ENCODE data around the gene COL23A1.
A peak's percentile ranks its signal among the peaks of the same experiment; 100 is the strongest.
"Not testable (repeated sequence)": the region's sequence is repeated elsewhere in the genome, so short reads cannot be mapped to it uniquely, and the experiment has no call there.

Gene COL23A1

DNA sequence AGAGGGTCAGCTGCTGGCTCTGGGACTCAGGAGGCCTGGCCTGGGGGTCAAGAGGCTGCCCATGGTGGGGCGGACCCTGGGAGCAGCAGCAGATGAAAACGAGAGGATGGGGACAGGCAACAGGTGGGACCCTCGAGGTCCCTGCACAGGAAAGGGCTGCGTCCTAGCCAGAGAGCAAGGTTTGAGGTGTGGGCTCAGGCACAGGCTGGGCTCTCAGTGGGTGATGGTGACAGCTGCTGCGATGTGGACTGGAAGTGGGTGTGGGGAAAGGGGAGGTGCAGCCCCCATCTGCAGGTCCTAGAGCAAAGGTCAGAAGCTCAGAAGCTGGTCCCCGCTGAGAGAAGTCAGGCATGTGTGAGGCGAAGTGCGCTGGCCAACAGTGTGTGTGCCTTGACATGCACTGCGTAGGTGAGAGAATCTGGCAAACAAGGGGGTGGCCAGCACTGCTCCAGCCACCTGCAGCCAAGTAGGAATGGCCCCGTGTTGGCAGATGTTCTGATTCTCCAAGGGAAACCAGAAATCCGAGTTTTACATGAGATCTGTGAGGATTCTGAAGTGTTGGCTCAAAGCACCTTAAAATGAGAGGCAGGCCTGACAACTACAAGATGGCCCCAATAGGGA lies 85.7 kb downstream of the COL23A1 start:
- no peak for DNase-seq (ENCODE audit: low read depth)

DNA sequence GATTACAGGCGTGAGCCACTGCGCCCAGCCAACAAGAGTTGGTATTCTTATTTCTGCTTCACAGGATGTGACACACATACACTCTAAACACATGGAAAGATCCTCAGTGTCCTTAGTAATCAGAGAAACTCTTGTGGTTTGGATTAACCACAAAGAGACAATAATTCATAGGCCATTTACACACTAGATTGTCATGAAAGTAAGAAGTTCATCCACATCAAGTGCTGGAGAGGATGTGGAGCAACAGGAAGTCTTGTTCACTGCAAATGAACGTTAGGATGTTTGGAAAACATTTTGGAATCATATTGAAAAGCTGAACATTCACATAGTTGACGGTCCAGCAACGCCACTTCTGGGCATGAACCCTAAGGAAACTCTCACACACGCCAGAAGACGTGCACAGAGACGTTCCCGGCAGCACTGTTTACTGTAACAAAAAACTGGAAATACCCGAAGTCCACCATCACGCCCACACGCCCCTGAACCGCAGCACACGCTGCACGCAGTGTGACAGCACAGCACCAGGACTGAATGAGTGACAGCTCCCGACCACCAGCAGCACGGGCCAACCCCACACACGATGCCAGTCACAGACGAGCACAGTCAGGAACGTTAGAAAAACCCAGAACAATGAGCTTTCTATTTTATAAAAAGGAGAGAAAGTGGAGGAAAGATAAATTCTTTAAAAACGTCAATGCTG lies 87.6 kb downstream of the COL23A1 start:
- no peak for DNase-seq (ENCODE audit: low read depth)

DNA sequence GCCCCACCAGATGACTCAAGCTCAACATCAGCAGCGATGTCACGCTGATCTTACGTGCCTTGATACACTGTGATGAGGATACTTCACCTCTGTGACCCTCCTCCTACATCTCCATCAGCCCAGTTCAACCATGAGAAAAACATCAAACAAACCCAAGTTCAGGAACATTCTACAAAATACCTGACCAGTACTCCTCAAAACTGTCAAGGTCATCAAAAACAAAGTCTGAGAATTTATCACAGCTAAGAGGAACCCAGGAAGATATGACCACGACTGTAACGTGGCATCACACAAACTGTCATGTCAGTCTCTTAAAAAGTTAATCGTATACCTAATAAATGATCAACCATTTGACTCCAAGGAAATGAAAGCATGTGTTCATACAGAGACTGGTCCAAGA lies 90.8 kb downstream of the COL23A1 start:
- no peak for DNase-seq (ENCODE audit: low read depth)

DNA sequence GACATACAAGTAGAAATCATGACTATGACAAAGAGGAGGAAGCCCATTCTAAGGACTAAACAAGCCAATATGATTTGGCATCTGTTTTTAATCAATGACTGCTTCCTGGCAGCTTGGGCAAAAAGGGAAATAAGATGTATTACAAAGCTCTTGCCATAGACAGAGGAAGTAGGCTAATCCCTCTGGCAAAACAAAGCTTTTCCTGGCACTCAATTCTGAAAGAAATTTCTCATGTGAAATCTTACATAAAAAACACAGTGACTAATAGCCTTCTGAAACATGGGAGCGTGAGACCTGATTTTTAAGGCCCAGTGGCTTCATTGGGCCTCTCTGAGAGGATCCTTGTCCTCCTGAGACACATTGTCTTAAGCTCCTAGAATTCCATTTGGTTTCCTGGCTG lies 93.6 kb downstream of the COL23A1 start:
- DNase-seq (ENCODE audit: low read depth), result no peak

DNA sequence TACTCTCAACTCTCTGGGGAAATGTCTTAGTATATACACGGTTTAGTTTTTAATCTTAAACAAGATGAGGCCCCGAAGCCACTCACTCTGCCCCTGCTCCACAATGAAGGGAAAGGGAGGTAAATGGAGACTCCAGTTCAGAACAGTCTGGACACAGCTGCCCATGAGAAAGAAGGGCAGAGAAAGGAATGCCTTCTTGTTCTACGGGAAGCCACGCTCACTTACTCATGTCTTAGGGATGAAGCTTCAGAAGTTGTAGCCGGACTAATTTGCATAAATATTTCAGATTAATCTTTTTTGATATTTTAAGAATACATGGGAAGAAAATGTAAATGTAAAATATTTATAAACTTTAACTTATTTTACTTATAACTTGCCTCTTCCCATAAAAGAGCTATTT lies 94.0 kb downstream of the COL23A1 start:
- no peak for DNase-seq (ENCODE audit: low read depth)

DNA sequence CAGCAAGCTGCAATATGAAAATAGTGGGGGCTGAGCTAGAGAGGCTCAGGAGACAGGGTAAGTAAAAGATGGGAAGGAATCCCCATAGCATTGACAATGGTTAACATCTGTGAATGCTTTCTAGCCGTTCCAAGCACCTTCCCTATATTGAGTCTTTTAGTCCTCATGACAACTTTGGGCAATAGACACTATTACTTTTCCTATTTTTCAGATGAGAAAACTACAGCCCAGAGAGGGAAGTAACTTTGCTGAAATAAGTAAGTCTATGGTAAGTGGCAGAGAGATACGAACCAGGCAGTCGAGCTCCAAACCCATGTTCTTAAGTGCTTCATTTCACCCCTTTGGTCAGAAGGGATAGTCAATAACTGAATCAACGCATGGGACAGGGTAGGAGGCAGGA lies 94.5 kb downstream of the COL23A1 start:
- no peak for DNase-seq (ENCODE audit: low read depth)

DNA sequence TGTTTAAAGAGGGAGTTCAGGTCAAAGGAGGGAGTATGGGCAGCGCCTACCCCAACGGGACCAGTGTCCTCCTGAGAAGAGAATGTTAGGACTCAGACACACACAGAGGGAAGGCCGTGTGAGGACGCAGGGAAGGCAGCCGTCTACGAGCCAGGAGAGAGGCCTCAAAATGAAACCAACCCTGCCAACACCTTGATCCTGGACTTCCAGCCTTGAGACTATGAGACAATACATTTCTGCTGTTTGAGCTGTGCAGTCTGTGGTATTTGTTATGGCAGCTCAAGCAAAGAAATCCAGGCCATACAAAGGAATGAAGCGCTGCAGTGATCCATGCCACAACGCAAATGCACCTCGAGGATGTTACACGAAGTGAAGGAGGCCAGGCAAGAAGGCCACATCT lies 97.9 kb downstream of the COL23A1 start:
- no peak for DNase-seq (ENCODE audit: low read depth)

DNA sequence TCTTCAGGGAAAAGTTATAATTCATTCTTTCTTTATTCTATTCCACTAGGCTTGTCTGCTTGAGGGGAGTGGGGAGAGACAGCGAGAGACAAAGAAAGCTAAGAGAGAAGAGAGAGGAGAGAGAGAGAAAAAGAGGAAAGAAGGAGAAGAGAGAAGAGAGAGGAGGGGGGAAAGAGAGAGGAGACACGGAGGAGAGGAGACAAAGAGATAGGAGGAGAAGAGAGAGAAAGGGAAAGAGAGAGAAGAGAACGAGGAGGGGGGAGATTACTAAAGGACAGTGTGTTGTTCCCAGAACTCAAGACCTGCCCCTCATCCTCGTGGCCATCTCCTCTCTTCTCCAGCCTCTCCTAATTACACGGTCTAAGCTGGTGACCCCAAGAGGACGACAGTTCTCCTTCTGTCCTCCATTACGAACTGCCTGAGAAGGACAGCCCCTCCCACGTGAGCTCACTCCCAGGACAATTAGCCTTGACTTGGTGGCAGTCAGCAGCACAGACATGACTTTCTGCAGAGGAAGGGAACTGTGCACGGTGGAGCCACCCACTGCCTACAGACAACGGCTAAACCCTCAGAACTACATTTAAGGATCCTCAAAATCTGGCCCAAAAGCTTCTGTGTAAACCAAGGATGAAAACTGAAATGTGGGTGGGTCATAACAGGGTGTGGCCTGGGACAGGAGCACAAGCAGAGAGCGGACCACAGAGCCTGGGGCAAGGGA lies 99.1 kb downstream of the COL23A1 start:
- no peak for DNase-seq (ENCODE audit: low read depth)

DNA sequence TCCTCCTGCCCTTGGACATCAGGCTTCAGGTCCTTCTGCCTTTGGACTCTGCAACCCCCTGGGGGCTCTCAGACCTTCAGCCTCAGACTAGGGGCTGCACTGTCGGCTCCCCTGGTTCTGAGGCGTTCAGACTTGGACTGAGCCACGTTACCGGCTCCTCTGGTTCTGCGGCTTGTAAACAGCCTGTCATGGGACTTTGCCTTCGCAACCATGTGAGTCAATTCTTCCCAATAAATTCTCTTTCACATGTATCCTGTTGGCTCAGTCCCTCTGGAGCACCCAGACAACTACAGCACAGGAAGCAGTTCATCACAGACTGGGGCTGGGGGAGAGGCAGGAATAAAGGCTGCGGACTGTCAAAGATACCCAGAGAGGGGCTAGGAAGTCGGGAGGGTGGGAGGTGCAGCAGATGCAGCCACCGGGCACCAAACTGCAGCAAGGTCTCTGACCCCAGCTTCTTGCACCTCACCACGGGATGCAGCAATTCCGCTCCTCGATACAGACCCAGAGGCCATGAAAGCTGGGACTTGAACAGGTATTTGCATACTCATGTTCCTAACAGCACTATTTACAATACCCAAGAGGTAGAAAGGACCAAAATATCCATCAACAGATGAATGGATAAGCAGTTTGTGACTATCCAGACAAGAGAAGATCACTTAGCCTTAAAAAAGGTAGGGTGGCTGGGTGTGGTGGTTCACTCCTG lies 100.8 kb downstream of the COL23A1 start:
- DNase-seq (ENCODE audit: low read depth), result no peak

DNA sequence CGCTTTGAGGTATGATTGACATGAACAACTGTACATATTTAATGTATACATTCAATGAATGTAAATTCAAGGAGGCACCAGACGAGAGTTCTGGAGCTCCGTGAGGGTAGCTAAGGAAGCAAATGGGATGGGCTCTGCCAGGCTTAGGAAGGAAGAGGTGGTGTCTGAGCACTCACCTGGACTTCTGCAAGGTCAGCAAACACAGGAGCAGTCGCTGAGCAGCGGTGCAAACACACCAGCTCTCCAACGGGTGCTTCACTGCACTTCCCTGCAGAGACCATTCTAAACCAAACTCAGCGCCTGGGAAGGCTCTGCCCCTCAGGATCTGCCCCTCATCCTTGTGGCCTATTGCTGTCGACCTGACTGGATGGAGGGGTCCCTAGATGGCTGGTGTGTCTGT lies 101.5 kb downstream of the COL23A1 start:
- DNase-seq (ENCODE audit: low read depth), result no peak

DNA sequence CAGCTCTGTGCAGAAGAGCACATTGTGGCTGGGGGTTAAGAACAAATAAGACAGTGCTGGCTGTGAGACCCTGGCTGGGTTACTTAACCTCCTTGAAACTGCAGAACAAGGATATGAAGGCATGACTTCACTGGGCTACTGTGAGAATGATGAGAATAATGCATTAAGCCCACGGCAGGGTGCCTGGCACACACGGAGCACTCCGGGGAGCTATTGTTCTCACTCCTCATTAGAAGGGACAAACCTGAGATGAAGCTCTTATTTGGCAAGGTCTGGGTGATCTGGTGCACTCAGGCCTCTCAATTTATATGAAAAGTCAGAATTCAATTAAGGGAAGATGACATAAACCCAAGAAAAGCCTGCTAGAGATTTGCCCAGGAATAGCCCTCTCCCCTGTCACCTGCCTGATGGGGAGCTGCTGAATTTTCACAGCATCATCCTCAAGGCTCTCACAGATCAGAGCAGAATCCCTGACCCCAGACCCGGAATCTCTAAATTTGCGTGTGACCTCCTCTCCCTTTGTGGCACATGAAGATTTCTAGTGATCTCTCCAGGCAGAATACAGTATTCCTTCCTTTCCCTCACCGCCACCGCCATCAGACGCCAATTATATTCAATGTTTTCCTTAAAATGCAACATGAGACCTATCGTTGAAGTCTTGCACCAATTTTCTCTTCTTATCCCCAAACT lies 102.1 kb downstream of the COL23A1 start:
- no peak for DNase-seq (ENCODE audit: low read depth)

DNA sequence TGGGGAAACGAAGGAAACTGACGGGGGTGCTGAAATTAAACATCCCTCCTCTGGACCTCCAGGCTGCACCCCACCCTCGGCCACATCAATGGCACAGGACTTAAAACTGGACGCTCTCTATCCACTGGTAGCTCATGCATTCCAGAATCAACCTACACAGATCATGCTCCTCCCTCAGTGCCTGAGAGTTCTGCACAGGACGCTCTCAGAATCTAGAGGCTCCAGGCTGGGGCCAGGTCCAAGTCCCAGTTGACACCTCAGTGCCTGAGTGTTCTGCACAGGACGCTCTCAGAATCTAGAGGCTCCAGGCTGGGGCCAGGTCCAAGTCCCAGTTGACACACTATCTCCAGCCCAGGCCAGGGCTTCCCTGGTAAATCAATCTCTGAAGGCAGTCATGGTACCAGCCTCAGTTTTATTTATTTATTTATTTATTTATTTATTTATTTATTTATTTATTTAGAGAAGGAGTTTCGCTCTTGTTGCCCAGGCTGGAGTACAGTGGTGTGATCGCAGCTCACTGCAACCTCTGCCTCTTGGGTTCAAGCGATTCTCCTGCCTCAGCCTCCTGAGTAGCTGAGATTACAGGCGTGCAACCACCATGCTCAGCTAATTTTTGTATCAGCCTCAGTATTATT lies 103.2 kb downstream of the COL23A1 start:
- DNase-seq (ENCODE audit: low read depth), result not testable (repeated sequence)

DNA sequence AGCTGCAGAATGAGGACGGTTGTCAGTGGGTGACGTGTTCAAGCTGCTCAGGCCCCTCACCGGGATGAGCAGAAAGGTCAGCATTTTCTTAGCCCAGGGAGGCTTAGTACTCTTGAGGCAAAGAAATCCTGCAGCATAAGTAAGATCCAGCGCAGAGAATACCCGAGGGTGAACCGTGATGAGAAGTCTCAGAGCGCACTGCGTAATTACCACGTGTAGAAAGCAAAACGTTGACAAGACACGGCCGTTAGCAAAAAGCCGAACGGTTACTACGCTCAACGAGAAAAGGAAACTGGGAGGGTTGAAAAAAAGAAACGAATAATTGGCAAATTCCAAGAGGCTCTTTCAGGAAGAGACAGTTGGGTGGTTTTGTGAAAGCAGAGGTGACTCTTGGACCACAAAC lies 104.0 kb downstream of the COL23A1 start:
- no peak for DNase-seq (ENCODE audit: low read depth)

DNA sequence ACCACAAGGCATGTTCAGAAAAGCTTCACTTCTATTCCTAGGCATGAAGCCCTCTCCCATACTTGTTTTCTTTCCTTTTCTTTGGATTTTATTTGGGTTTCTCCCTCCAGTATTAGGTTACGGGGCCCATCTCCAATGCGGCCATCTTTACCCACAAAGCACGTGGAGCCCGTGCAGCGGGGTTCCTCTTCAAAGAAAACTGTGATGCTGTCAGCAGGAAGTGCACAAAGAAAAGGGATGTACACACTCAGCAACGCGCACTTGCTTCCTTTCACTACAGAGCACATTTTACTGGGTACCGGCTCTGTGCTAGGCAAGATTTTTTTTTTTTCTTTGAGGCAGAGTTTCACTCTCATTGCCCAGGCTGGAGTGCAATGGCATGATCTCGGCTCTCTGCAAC lies 106.6 kb downstream of the COL23A1 start:
- DNase-seq (ENCODE audit: low read depth), result peak; percentile 3

DNA sequence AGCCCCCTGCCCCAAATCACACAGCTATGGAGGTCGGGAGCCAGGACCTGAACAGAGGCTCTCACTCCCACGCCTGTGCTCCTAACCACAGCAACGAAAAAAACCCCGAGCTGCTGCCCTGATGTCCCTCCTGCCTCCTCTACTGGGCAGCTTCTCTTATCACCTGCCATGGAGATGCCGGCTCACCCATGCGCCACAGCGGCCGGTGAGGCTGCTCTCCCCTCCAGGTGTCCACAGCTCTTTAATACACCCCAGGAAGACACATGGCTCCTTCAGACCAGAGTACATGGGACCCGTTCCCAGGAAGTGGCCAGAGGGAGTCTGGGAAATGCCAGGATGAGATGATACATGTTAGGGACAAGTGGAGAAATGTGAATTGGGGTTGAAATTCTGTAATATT lies 110.9 kb downstream of the COL23A1 start:
- no peak for DNase-seq (ENCODE audit: low read depth)

DNA sequence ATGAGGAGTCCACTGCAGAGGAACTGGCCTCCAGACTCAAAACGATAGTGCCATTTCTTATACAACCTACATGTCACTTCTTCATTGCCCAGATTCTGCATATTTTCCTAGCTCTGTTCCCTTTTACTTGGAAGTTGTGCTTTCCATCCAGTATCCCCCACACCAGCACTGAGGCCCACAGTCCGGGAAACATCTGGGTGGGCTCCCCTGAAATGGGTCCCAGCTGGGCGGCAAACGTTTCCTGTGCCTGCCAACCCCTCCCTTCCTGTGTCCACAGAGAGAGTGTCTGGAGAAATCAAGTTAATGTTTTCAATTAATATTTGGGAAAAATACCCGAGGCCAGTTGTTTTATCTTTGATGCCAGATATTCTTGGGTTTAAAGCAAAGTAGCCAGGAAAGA lies 111.8 kb downstream of the COL23A1 start:
- no peak for DNase-seq (ENCODE audit: low read depth)

DNA sequence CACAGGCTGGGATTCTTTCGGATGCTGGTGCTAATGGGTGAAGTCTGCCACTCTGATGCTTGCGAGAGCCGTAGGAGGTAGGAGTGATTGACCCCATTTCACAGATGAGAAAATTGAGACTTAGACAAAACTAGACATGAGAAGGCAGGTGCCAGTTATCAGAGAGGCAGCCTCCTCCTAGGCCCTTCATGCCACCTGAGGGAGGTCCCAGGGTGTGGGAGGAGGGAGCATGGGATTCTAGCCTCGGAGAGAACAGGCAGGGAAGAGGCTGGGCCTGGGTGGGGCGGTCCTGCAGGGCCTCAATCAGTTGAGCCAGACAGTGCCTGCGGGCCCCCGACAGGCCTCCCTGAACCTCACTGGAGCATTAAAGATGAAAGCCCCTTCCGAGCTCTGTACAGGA lies 112.4 kb downstream of the COL23A1 start:
- no peak for DNase-seq (ENCODE audit: low read depth)

DNA sequence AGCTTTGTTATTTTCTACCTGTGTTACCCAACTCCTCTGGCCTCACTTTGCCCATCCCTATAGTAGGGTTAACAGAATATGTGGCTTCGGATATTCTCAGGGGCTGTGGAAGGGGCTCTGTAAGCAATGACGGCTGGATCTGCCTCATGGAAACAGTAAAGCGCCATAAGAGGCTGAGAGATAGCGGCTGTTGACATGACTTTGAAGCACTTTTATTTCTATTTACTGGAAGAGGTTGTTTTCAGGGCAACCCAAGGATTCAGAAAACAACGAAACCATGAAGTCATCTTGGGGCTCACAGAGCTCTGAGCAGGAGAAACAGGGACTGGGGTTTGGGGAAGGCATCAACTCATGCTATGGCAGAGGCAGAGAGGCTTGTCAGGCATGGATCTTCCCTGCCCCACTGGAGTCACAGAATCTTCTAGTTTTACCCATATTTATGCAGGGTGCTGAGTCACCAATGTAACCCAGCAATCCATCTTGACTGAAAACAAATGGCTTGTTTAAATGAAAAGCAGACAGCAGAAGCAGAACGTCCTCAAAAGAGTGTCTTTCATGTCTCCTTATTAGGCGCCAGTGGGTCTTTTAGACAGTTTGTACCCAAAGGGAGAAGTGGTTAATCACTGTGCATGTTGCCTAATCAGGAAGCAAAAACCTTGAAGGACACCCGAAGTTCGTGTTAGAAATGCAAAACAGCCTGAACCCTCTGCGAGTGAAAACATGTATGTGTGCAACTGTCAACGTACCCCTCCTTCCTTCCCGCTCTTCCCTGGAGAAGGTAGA lies 113.0 kb downstream of the COL23A1 start:
- DNase-seq (ENCODE audit: low read depth), result no peak

DNA sequence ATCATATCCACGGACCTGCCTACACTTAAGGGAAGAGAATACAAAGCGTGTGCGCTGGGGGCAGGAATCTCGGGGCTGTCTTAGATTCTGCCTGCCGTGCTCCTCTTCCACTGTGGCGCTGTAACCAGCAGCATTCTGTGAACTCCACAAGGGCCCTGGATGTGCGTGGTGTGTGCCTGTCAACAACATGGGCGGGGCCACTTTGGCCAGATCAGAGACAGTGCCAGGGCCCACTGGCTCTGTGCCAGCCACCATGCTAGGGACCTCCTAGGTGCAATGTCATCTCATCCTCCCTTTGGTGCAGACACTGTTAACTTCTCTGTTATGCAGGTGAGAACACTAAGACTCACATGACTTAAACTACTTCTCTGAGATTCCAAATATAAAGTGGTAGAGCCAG lies 113.7 kb downstream of the COL23A1 start:
- no peak for DNase-seq (ENCODE audit: low read depth)

DNA sequence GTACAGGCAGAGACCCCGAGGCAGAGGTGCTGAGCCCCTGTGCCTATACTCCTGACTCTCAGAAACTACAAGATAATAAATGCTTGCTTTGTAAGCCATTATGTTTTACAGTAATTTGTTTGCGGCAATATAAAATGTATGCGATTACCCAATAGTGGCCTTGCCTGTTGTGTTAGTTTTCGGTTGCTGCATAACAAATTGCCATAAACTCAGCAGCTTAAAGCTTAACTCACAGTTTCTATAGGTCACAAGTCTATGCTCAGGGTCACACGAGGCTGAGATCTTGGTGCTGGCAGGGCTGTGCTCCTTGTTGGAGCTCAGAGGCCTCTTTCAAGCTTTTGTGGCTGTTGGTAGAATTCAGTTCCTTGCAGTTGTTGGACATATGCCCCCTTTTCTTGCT lies 114.8 kb downstream of the COL23A1 start:
- no peak for DNase-seq (ENCODE audit: low read depth)

Measured in activated T-helper 9 cell treated with anti-CD3 and anti-CD28 coated beads, Interleukin-2, amount 50 U/mL, for 16 hours (primary cell).